KOPT-K1 (cell line): ENCODE measurements around the gene MYOM1.
A peak's percentile ranks its signal among the peaks of the same experiment; 100 is the strongest.

Experiments
- H3K27ac ChIP-seq: fragments of 200-600 bp; sonication (generic); 2 replicates; pipeline ENCODE4 v1.5.1; 2016; ENCODE audit warnings: antibody characterized with exemption, mild to moderate bottlenecking, low read depth, low read length; ENCODE audit not compliant: poor library complexity, severe bottlenecking
- H3K36me3 ChIP-seq: fragments of 200-600 bp; sonication (generic); 2 replicates; pipeline ENCODE4 v1.5.1; 2017; ENCODE audit warnings: antibody characterized with exemption, mild to moderate bottlenecking, low read length, moderate library complexity; ENCODE audit not compliant: insufficient read depth
- H3K9me3 ChIP-seq: fragments of 200-600 bp; sonication (generic); 2 replicates; pipeline ENCODE4 v1.5.1; 2017; ENCODE audit warnings: antibody characterized with exemption, low read length, mild to moderate bottlenecking; ENCODE audit not compliant: insufficient read depth, poor library complexity, severe bottlenecking

The MYOM1 gene

DNA sequence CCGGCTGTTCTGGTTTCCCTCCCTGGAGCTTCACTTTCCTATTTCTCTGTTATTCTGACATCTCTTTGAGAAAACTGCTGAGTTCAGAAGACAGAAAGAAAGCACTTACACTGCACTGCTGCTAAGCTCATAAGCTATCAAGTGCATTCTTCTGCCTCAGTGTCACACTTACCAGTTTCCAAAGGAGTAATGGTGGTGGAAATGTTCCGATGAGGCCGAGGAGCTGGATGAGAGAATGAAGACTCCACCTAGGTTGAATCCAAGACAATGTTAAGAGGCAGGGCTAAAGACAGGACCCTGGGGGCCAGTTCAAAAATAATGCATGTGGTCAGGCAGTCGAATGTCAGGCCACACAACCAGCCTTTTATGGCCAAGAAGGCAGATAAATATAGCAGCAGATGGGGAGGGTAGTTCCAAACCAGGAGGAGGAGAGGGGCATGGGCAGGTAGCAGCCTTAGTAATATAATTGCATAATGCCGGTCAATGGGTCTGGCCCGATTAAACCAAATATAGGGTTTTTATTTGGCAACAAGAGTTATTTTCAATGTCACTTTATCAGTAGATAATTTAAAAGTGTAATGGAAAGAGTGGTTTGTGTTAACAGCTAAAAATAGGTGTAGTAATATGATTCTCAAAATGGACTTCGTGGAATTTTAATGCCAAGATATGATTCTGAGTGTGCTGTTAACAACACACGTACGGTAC lies at the start of gene MYOM1:
MYOM1 (minus strand) TSS at position 338 of the 705 bp plus-strand sequence. CDS start 4,745 bp downstream, outside the sequence.
- H3K27ac ChIP-seq, result no peak within 1 kb of the TSS
- no peaks in the 10 kb centered on the region for H3K9me3 ChIP-seq
- H3K36me3 ChIP-seq, result no peaks in the 10 kb centered on the region

DNA sequence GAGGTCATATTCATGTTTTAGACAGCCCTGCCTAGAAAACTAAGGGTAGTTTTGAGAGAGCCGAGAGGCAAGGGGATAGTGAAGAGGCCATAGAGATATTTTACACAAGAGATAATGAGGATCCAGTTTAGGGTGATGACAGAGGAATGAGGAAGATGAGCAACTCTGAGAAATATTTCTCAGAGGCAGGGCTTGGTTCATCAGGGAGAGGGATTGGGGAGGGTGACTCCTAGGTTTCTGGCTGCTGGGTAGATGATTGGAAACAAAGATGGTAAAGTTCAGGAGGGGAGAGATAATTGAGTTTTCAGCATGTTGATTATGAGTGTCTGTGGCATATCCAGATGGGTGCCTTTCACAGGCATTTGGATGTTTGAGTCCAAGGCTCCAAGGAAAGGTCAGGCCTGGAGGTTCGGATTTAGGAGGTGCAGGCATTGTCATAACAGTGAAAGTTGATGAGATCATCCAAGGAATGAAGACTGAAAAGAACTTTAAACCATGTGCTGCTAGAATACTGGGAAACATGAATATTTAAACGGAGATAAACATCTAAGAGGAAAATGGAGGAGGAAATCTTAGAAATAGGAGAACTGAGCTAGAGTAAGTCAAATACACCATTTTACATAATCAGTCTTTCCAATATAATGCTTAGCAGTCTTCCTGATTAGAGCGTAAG lies 49.6 kb upstream of the MYOM1 start:
- Histone ChIP-seq H3K9me3 (no peaks in the 10 kb centered on the region), H3K36me3 (peaks cover 27% of the 10 kb centered on the region), H3K27ac (no peak overlapping the region)

DNA sequence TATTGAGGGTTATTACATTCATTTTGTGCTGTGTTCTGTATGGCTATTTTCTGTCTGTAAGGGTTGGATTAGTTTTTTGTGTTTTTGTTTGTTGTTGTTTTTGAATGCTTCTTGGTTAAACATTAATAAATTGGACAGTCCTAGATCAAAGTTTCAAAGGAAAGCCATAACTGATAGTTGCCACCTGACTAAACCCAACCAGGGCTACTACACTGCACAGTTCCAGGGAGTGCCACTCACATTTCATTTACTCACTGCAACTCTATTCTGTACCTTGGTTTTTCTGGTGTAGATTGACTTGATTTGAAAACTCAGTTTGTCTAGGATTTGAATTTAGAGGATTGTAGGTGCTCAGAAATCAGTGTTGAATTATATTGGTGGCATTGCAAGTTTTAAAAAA lies 48.5 kb upstream of the MYOM1 start:
- Histone ChIP-seq H3K27ac (no peak overlapping the region), H3K9me3 (no peaks in the 10 kb centered on the region), H3K36me3 (peaks cover 17% of the 10 kb centered on the region)

- Histone ChIP-seq H3K27ac (no peak overlapping the region), H3K36me3 (no peaks in the 10 kb centered on the region; the same call in 1 of the 2 replicates), H3K9me3 (no peaks in the 10 kb centered on the region)
Measured at GRCh38 chr18:3266062-3266608, 46.4 kb upstream of the MYOM1 start.

DNA sequence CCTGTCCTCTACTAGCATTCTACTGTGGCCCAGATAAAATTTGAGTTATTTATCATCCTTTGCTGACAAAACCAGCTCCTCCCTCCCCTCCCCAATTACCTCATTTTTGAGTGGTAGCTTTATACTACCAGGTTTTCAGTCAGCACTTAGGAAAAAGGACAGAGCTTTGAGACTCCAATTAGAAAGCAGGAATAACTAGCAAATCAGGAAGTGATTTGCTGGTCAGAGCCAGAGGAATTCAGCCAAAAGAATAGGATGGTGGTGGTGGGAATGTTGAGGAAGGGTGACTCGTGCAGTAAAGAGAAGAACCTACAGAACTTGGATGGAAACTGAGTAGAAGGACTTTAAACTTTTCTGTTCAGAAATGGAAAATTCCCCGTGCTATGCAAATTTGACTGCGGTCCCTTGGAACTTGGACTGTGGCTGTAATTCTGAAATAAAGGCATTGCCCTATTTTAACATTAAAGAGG lies 45.8 kb upstream of the MYOM1 start:
- Histone ChIP-seq H3K27ac (no peak overlapping the region), H3K36me3 (no peaks in the 10 kb centered on the region), H3K9me3 (no peaks in the 10 kb centered on the region)

DNA sequence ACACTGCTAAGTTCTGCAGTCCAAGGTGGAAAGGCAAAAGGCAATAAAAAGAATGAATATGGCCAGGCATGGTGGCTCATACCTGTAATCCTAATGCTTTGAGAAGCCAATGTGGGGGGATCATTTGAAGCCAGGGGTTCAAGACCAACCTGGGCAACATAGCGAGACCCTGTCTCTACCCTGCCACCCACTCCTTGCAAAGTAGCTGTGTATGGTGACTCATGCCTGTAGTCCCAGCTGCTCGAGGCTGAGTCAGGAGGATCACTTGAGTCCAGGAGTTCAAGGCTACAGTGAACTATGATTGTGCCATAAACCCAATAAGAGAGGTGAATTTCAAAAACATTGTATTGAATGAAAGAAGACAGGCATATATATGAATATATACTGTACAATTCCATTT lies 44.6 kb upstream of the MYOM1 start:
- no peaks in the 10 kb centered on the region for H3K9me3 ChIP-seq
- H3K27ac ChIP-seq, result no peak overlapping the region
- H3K36me3 ChIP-seq, result no peaks in the 10 kb centered on the region

GRCh38 chr18:3263132-3263700 lies 43.4 kb upstream of the MYOM1 start:
- Histone ChIP-seq H3K9me3 (no peaks in the 10 kb centered on the region), H3K27ac (peak overlapping the region; percentile 86)

GRCh38 chr18:3262234-3263131 lies 42.7 kb upstream of the MYOM1 start:
- Histone ChIP-seq H3K9me3 (no peaks in the 10 kb centered on the region), H3K36me3 (peaks cover 12% of the 10 kb centered on the region), H3K27ac (peak overlapping the region; percentile 86)

More at GRCh38 chr18:3263132-3263700, 43.4 kb upstream of the MYOM1 start:
- H3K36me3 ChIP-seq, result peaks cover 5% of the 10 kb centered on the region

DNA sequence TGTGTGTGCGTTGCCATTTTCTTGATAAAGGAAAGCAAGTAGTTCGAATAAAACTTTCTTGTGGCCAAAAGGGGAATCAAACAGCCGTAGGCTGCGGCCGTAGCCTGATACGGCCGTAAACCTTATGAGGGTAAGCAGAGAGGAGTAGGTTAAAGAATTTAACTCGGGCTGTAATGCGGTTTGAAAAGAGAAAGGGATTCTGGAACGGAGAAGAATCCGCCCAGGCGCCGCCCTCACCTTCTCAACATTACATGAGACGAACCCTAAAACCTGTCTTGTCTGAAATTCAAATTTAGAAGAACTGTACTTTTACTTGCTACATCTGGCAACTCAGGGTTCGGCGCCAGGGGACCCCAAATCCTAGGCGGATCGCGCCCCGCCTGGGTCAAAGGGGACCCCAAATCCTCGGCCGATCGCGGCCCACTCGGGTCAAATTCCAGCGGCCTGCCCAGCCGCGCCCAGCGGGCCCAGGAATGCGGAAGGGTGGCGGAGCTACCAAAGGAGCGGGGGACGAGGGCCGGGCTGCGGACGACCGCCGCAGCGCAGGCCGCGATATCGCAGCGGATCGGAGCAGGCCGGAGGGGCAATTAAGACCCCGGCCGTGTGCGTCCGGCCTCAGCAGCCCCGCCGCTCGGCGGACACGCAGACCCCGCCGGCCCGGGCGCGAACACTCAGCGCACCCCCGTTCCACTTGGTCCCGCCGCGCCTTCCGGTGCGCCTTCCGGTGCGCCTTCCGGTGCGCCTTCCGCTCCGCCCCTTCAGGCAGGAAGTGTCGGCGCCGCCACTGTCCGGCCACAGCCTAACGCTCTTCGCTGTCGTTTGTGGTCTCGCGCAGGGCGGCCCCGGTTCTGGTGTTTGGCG lies 41.8 kb upstream of the MYOM1 start, which contains the start of gene MYL12B:
MYL12B (plus strand) TSS at position 761 of the 861 bp plus-strand sequence. CDS start 10,766 bp downstream, outside the sequence.
- Histone ChIP-seq H3K9me3 (no peaks in the 10 kb centered on the region), H3K27ac (peak within 1 kb of the TSS; percentile 86), H3K36me3 (peaks cover 21% of the 10 kb centered on the region)

- H3K27ac ChIP-seq, result peak overlapping the region; percentile 86
- H3K36me3 ChIP-seq, result peaks cover 27% of the 10 kb centered on the region
- no peaks in the 10 kb centered on the region for H3K9me3 ChIP-seq
Measured at GRCh38 chr18:3260995-3261372, 41.2 kb upstream of the MYOM1 start.

- Histone ChIP-seq H3K9me3 (no peaks in the 10 kb centered on the region), H3K36me3 (peaks cover 60% of the 10 kb centered on the region), H3K27ac (peak overlapping the region; percentile 29)
Measured at GRCh38 chr18:3257627-3258120, 37.9 kb upstream of the MYOM1 start.

GRCh38 chr18:3256693-3257626 lies 37.2 kb upstream of the MYOM1 start:
- Histone ChIP-seq H3K9me3 (no peaks in the 10 kb centered on the region), H3K27ac (no peak overlapping the region), H3K36me3 (peaks cover 61% of the 10 kb centered on the region)
